Loucy (cell line): Measurements from ENCODE around the gene AHNAK.

Experiments
- CTCF ChIP-seq: fragments of 200-600 bp; sonication (generic); conservative IDR thresholded peaks from 2 replicates; pipeline ENCODE4 v1.5.1; 2014; ENCODE audit warnings: mild to moderate bottlenecking, antibody characterized with exemption, low read length
- EZH2phosphoT487 ChIP-seq: fragments of 200-600 bp; IDR thresholded peaks from 2 replicates; pipeline ENCODE4 v1.6.1; 2018; ENCODE audit warnings: antibody characterized with exemption, mild to moderate bottlenecking, moderate library complexity, borderline replicate concordance

- TF ChIP-seq EZH2phosphoT487, result no peak
- TF ChIP-seq CTCF, result no peak
Measured at GRCh38 chr11:62450543-62451240, 95.9 kb downstream of the AHNAK start.
